HEK293 (cell line): ENCODE data around the gene FAM210A.

Experiments used
- ATF2 ChIP-seq: fragments of 450-650 bp; formaldehyde crosslinking; IDR thresholded peaks from 2 replicates; pipeline ENCODE4 v1.5.1; 2016; ENCODE audit warnings: missing biosample characterization, missing genetic modification characterization, low read depth
- BCL6B ChIP-seq: fragments of 450-650 bp; formaldehyde crosslinking; IDR thresholded peaks from 2 replicates; pipeline ENCODE4 v1.5.1; 2017; ENCODE audit warnings: missing biosample characterization, missing genetic modification characterization
- CTCF ChIP-seq: fragments of 450-650 bp; formaldehyde crosslinking; IDR thresholded peaks from 2 replicates; pipeline ENCODE4 v1.5.1; 2016; ENCODE audit warnings: missing biosample characterization, missing genetic modification characterization
- GLI2 ChIP-seq: fragments of 450-650 bp; formaldehyde crosslinking; IDR thresholded peaks from 2 replicates; pipeline ENCODE4; 2017; ENCODE audit warnings: missing biosample characterization, missing genetic modification characterization, low read depth, borderline replicate concordance
- GLI4 ChIP-seq: fragments of 450-650 bp; formaldehyde crosslinking; IDR thresholded peaks from 2 replicates; pipeline ENCODE4 v1.5.1; 2016; ENCODE audit warnings: missing biosample characterization, missing genetic modification characterization
- GLIS2 ChIP-seq: fragments of 450-650 bp; formaldehyde crosslinking; IDR thresholded peaks from 2 replicates; pipeline ENCODE4 v1.5.1; 2016; ENCODE audit warnings: missing biosample characterization, missing genetic modification characterization
- MEIS1 ChIP-seq: sonication (generic); formaldehyde crosslinking; IDR thresholded peaks from 2 replicates; pipeline ENCODE4 v1.8.1; 2022; ENCODE audit warnings: missing genetic modification reagents, mild to moderate bottlenecking, borderline replicate concordance
- OSR2 ChIP-seq: fragments of 450-650 bp; formaldehyde crosslinking; IDR thresholded peaks from 2 replicates; pipeline ENCODE4 v1.5.1; 2016; ENCODE audit warnings: missing biosample characterization, missing genetic modification characterization
- PBX3 ChIP-seq: sonication (generic); formaldehyde crosslinking; IDR thresholded peaks from 2 replicates; pipeline ENCODE4 v1.8.1; 2022; ENCODE audit warnings: mild to moderate bottlenecking, moderate library complexity, missing genetic modification reagents
- RBAK ChIP-seq: fragments of 450-650 bp; formaldehyde crosslinking; IDR thresholded peaks from 2 replicates; pipeline ENCODE4 v1.5.1; 2016; ENCODE audit warnings: missing biosample characterization, missing genetic modification characterization
- SP3 ChIP-seq: fragments of 450-650 bp; formaldehyde crosslinking; IDR thresholded peaks from 2 replicates; pipeline ENCODE4 v1.5.1; 2016; ENCODE audit warnings: missing biosample characterization, missing genetic modification characterization
- ZBTB1 ChIP-seq: fragments of 450-650 bp; formaldehyde crosslinking; IDR thresholded peaks from 2 replicates; pipeline ENCODE4 v1.5.1; 2016; ENCODE audit warnings: missing biosample characterization, missing genetic modification characterization
- ZFP37 ChIP-seq: fragments of 450-650 bp; formaldehyde crosslinking; IDR thresholded peaks from 2 replicates; pipeline ENCODE4 v1.5.1; 2016; ENCODE audit warnings: missing biosample characterization, missing genetic modification characterization
- ZNF121 ChIP-seq: fragments of 450-650 bp; formaldehyde crosslinking; IDR thresholded peaks from 2 replicates; pipeline ENCODE4 v1.5.1; 2016; ENCODE audit warnings: missing biosample characterization, missing genetic modification characterization
- ZNF132 ChIP-seq: fragments of 450-650 bp; formaldehyde crosslinking; IDR thresholded peaks from 2 replicates; pipeline ENCODE4 v1.5.1; 2017; ENCODE audit warnings: missing biosample characterization, missing genetic modification characterization, borderline replicate concordance
- ZNF155 ChIP-seq: fragments of 450-650 bp; formaldehyde crosslinking; IDR thresholded peaks from 2 replicates; pipeline ENCODE4 v1.5.1; 2016; ENCODE audit warnings: missing biosample characterization, missing genetic modification characterization
- ZNF184 ChIP-seq: fragments of 450-650 bp; IDR thresholded peaks from 2 replicates; pipeline ENCODE4 v1.5.1; 2018; ENCODE audit warnings: missing biosample characterization, mild to moderate bottlenecking, missing genetic modification characterization
- ZNF202 ChIP-seq: fragments of 450-650 bp; formaldehyde crosslinking; IDR thresholded peaks from 2 replicates; pipeline ENCODE4 v1.5.1; 2016; ENCODE audit warnings: missing biosample characterization, missing genetic modification characterization, borderline replicate concordance
- ZNF223 ChIP-seq: fragments of 450-650 bp; formaldehyde crosslinking; IDR thresholded peaks from 2 replicates; pipeline ENCODE4 v1.5.1; 2016; ENCODE audit warnings: missing biosample characterization, missing genetic modification characterization
- ZNF292 ChIP-seq: fragments of 450-650 bp; formaldehyde crosslinking; IDR thresholded peaks from 2 replicates; pipeline ENCODE4 v1.5.1; 2016; ENCODE audit warnings: low read depth, missing biosample characterization, missing genetic modification characterization, borderline replicate concordance
- ZNF324 ChIP-seq: fragments of 450-650 bp; formaldehyde crosslinking; IDR thresholded peaks from 2 replicates; pipeline ENCODE4 v1.5.1; 2016; ENCODE audit warnings: missing biosample characterization, missing genetic modification characterization
- ZNF341 ChIP-seq: fragments of 450-650 bp; formaldehyde crosslinking; IDR thresholded peaks from 2 replicates; pipeline ENCODE4; 2016; ENCODE audit warnings: low read depth, missing biosample characterization, missing genetic modification characterization
- ZNF394 ChIP-seq: fragments of 450-650 bp; formaldehyde crosslinking; IDR thresholded peaks from 2 replicates; pipeline ENCODE4 v1.5.1; 2016; ENCODE audit warnings: missing biosample characterization, missing genetic modification characterization, mild to moderate bottlenecking, moderate library complexity, borderline replicate concordance
- ZNF404 ChIP-seq: fragments of 450-650 bp; formaldehyde crosslinking; IDR thresholded peaks from 2 replicates; pipeline ENCODE4 v1.5.1; 2017; ENCODE audit warnings: missing biosample characterization, missing genetic modification characterization
- ZNF423 ChIP-seq: fragments of 450-650 bp; formaldehyde crosslinking; IDR thresholded peaks from 2 replicates; pipeline ENCODE4 v1.5.1; 2016; ENCODE audit warnings: missing biosample characterization, missing genetic modification characterization
- ZNF488 ChIP-seq: fragments of 450-650 bp; formaldehyde crosslinking; IDR thresholded peaks from 2 replicates; pipeline ENCODE4 v1.5.1; 2016; ENCODE audit warnings: missing biosample characterization, missing genetic modification characterization
- ZNF548 ChIP-seq: fragments of 450-650 bp; formaldehyde crosslinking; IDR thresholded peaks from 2 replicates; pipeline ENCODE4 v1.5.1; 2016; ENCODE audit warnings: missing biosample characterization, missing genetic modification characterization
- ZNF660 ChIP-seq: fragments of 450-650 bp; IDR thresholded peaks from 2 replicates; pipeline ENCODE4 v1.5.1; 2018; ENCODE audit warnings: missing biosample characterization, mild to moderate bottlenecking, missing genetic modification characterization
- ZNF692 ChIP-seq: fragments of 450-650 bp; formaldehyde crosslinking; IDR thresholded peaks from 2 replicates; pipeline ENCODE4 v1.5.1; 2016; ENCODE audit warnings: missing biosample characterization, missing genetic modification characterization
- ZNF776 ChIP-seq: fragments of 450-650 bp; formaldehyde crosslinking; IDR thresholded peaks from 2 replicates; pipeline ENCODE4 v1.5.0; 2017; ENCODE audit warnings: missing biosample characterization, missing genetic modification characterization, borderline replicate concordance
- ZNF777 ChIP-seq: fragments of 450-650 bp; formaldehyde crosslinking; IDR thresholded peaks from 2 replicates; pipeline ENCODE4 v1.5.1; 2017; ENCODE audit warnings: missing biosample characterization, missing genetic modification characterization, borderline replicate concordance
- ZNF792 ChIP-seq: fragments of 450-650 bp; formaldehyde crosslinking; IDR thresholded peaks from 2 replicates; pipeline ENCODE4 v1.5.1; 2016; ENCODE audit warnings: missing biosample characterization, missing genetic modification characterization
- ZNF837 ChIP-seq: fragments of 450-650 bp; formaldehyde crosslinking; IDR thresholded peaks from 2 replicates; pipeline ENCODE4 v1.5.1; 2016; ENCODE audit warnings: missing biosample characterization, missing genetic modification characterization

Gene FAM210A

GRCh38 chr18:13726232-13726971 lies at the start of gene FAM210A, which contains the start of gene RNMT (continued):
- TF ChIP-seq BCL6B (tag by site-specific recombination) (no peak), ZNF548 (tag by site-specific recombination) (no peak), ZNF777 (tag by site-specific recombination) (peak; percentile 67; the same call in 1 of the 2 replicates), ZNF660 (tag by site-specific recombination) (0 out of 2 replicates have a peak, but pooled peaks have one; percentile 23), ZNF184 (no peak), ZNF394 (tag by site-specific recombination) (peak; percentile 91), ZNF202 (no peak), ZNF341 (tag by site-specific recombination) (peak; percentile 97), PBX3 (CRISPR knock-in tag) (peak; percentile 78; the same call in 1 of the 2 replicates), ZNF324 (no peak; the same call in 1 of the 2 replicates), ZNF223 (tag by site-specific recombination) (no peak), ZNF121 (tag by site-specific recombination) (0 out of 2 replicates have a peak, but pooled peaks have one; percentile 17), GLI4 (no peak), GLI2 (tag by site-specific recombination) (no peak), ZNF155 (tag by site-specific recombination) (no peak), ZFP37 (peak; percentile 62; the same call in 1 of the 2 replicates), RBAK (no peak), ZNF423 (tag by site-specific recombination) (no peak), ZNF292 (tag by site-specific recombination) (no peak), ZNF488 (tag by site-specific recombination) (no peak), ZNF792 (no peak), CTCF (tag by site-specific recombination) (peak; percentile 88), OSR2 (no peak), ZBTB1 (tag by site-specific recombination) (no peak), ZNF837 (tag by site-specific recombination) (no peak), ZNF692 (tag by site-specific recombination) (peak; percentile 90), SP3 (tag by site-specific recombination) (peak; percentile 83), GLIS2 (tag by site-specific recombination) (peak; percentile 97), ZNF776 (tag by site-specific recombination) (no peak), MEIS1 (no peak), ZNF404 (tag by site-specific recombination) (no peak), ATF2 (tag by site-specific recombination) (peak; percentile 92), ZNF132 (tag by site-specific recombination) (no peak)
